ENCODE results near the gene GHSR. TPM values are rescaled to one million over a fixed set of nuclear protein-coding genes. Genes with fewer than 3 reads are reported as not detected.

The GHSR gene
- total RNA-seq, 1 donor from 2014 or later = not detected

Other genes starting within 250 kb of the GHSR start
- not detected in 2 replicates for gene TNFSF10, start 75.0 kb upstream of the GHSR start, total RNA-seq (ENCODE audit: low replicate concordance)